DLD1 (cell line): ENCODE data around the gene SPATA32.

Source experiments
- in situ Hi-C: cut with HindIII; loops from 2 replicates; pipeline ENCODE4 v1.10.0; 2017; ENCODE audit warnings: low sequenced_read_pairs

Gene SPATA32

GRCh38 chr17:45248132-45248957 is 13.5 kb downstream of the SPATA32 start:
- in situ Hi-C loops: loop anchor here (5.0 kb wide), 1 partner anchor 64 kb away; no protein-coding TSS in a partner anchor

DNA sequence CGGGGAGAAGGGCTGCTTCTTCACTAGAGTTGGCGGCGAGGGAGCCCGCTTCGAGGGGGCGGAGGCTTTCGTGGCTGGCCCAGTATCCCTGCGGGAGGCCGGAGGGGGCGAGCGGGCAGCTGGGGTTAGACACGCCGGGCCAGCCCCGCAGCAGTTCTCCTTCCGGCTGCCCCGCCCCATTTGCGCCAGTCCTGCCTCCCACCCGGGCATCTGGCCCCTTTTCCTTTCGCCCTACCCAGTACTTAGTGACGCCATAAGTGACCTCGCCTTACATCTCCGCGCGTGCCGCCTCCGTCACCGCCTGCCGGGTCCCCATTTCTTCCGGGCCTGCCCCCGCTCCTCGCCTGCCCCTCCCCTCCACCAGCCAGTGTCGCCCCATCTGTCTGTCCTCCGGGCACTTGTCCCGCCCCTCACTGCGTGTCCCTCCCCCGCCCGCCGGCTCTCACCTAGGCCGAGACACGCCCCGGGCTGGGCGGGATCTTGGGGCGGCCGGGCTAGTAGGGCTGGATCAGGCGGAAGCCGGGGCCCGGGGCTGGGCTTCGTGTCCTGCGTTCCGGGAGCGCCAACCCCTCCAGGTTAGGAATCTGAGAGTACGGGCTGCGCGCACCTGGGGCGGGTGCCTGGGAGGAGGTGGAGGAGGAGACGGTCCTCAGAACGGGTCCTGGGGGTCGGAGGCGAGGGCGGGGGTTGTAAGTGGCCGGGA is 14.3 kb downstream of the SPATA32 start:
- in situ Hi-C loops: loop anchor here (5.0 kb wide), 1 partner anchor 65 kb away; no protein-coding TSS in a partner anchor

GRCh38 chr17:45246861-45247428 is 14.9 kb downstream of the SPATA32 start:
- in situ Hi-C loops: loop anchor here (5.0 kb wide), 1 partner anchor 65 kb away; no protein-coding TSS in a partner anchor

DNA sequence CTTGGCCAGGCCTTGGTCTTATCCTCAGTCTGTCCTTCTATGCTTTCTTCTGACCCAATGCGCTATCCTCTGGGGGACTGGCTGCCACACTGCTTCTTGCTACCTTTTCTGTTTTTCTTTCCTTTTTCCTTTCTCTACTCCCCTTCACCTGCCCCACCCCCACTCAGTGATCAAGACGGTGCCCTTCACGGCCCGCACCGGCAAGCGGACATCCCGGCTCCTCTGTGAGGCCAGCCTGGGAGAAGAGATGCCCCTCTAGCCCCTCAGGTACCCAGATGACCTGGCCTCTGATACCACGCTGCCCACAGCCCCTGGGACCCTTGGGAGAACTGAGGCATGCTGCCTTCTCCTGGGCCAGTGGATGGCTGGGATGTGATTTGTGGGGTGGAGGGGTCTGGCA is 15.6 kb downstream of the SPATA32 start:
- in situ Hi-C loops: loop anchor here (5.0 kb wide), 1 partner anchor 66 kb away; no protein-coding TSS in a partner anchor

DNA sequence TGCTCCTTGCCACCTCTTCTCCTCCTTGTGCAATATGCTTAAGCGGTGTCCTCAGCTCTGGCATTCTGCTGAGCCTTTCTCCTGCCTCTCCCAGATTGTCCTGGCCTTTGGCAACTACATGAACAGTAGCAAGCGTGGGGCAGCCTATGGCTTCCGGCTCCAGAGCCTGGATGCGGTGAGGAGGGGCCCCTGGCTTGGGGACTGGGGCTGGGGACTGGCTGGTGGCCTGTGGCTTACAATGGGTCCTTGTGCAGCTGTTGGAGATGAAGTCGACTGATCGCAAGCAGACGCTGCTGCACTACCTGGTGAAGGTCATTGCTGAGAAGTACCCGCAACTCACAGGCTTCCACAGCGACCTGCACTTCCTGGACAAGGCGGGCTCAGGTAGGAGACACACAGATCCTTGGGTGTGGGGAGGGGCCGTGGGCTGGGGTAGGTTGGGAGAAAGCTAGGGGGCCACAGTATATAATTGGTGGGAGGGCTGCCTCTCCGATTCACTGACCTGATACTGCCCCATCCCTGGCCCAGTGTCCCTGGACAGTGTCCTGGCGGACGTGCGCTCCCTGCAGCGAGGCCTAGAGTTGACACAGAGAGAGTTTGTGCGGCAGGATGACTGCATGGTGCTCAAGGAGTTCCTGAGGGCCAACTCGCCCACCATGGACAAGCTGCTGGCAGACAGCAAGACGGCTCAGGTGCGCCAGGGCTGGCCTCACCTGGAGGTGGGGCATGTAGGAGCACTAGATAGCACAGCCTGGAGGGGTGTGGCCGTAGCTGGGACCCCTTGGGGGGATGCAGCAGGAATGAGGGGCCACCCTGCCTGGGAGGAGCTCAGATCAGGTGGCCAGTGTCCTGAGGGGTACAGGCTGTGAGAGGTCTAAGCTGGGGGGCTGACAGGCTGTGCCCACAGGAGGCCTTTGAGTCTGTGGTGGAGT is 16.9 kb downstream of the SPATA32 start:
- in situ Hi-C loops: loop anchor here (5.0 kb wide), 1 partner anchor 67 kb away; no protein-coding TSS in a partner anchor

- in situ Hi-C loops: no loop called here
Observed at GRCh38 chr17:45243750-45244149, 18.1 kb downstream of the SPATA32 start.

DNA sequence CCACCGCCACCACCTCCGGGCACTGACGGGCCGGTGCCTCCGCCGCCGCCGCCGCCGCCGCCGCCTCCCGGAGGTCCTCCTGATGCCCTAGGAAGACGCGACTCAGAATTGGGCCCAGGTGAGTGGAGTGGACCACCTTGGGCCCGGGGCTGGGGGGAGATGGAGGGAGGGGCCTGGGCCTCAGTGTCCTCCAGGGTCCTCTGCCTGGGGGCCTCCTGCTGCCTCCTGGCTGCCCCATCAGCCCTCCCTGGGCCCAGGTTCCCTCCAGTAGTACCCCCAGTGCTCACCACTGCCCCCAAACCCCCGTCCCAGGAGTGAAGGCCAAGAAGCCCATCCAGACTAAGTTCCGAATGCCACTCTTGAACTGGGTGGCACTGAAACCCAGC is 19.9 kb downstream of the SPATA32 start:
- in situ Hi-C loops: no loop called here

- in situ Hi-C loops: no loop called here
Observed at GRCh38 chr17:45241328-45242028, 20.4 kb downstream of the SPATA32 start.

GRCh38 chr17:45240905-45241327 is 21.0 kb downstream of the SPATA32 start:
- in situ Hi-C loops: no loop called here

- in situ Hi-C loops: no loop called here
Observed at GRCh38 chr17:45238155-45238774, 23.6 kb downstream of the SPATA32 start.

GRCh38 chr17:45237686-45238085 is 24.2 kb downstream of the SPATA32 start:
- in situ Hi-C loops: no loop called here

DNA sequence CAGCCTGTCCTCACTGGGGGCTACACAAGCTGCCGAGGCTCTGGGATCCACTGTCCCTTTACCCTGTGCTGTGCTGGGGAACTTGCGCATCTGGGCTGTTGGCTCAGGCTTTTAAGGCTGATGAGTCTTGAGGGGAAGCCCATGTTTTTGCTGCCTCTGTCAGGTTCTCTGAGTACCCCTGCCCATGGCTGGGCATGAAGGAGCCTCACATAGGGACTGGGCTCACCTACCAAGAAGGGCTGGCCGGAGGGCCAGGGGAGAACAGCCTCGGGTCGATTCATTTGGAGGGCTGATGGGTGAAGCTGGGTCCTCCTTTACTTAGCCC is 25.6 kb downstream of the SPATA32 start:
- in situ Hi-C loops: no loop called here

DNA sequence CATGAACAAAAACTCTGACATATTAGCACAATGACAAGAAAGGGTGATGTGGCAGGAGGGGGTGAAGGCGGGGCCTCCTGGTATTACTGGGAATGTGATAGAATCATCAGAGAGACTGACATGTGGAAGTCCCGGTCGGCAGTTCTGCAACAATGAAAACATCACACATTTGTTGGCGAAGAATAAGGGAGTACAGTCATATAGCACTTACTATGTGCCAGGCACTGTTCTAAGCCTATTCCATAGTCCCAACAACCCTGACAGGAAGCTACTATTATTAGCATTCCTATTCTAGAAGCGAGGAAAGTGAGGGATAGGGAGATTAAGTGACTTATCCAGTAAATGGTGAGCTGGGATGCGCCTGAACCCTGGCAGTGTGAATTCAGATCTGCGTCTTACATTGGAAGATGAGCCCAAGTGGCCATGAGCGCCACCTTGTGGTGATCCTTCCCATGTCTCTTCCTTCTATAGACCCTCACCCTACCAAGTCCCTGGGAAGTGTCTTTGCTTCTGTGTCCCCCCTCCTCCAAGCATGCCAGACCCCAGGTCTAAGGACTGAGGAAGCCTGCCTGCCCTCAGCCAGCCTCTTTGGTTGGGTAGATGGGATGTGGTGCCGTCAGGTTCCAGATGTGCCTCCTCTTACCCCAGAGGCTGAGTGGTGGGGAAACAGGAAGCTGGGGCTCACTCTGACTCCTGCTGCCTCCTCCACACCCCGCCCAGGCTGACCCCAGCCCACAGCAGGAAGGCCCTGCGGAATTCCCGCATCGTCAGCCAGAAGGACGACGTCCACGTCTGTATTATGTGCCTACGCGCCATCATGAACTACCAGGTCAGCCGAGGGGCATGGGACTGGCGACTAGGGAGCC is 26.2 kb downstream of the SPATA32 start:
- in situ Hi-C loops: no loop called here

- in situ Hi-C loops: no loop called here
Observed at GRCh38 chr17:45234641-45235415, 27.1 kb downstream of the SPATA32 start.

GRCh38 chr17:45233423-45233924 is 28.4 kb downstream of the SPATA32 start:
- in situ Hi-C loops: no loop called here

GRCh38 chr17:45232514-45233422 is 29.1 kb downstream of the SPATA32 start:
- in situ Hi-C loops: no loop called here
